Gastrocnemius medialis (tissue), 4 donors: Measurements from ENCODE around the gene NCK2. TPM values are rescaled to one million over a fixed set of nuclear protein-coding genes. Genes with fewer than 3 reads are reported as not detected.

ENCODE experiments used
- ATAC-seq, 2 donors: fragments of 150-250 bp; one replicate each; pipeline ENCODE4 v1.9.1; 2016
- DNase-seq, 2 donors: peaks; one replicate each; pipeline ENCODE4 v3.0.0-alpha.2; 2019
- H3K27ac ChIP-seq, 4 donors: fragments of 200-600 bp; sonication (generic); 1 replicate in 1 of 4; 2 replicates in 3 of 4; pipeline ENCODE4 v1.5.1; 2016 to 2018; ENCODE audit warnings: mild to moderate bottlenecking in 2 of 4, moderate library complexity in 1 of 4
- H3K27me3 ChIP-seq, 3 donors: fragments of 200-600 bp; sonication (generic) in 2 of 3; 1 replicate in 1 of 3; 2 replicates in 2 of 3; pipeline versions ENCODE4 v1.5.1 to v1.6.0; 2016 to 2019; ENCODE audit warnings: mild to moderate bottlenecking in 1 of 3, moderate library complexity in 1 of 3
- H3K36me3 ChIP-seq, 2 donors: fragments of 200-600 bp; sonication (generic) in 1 of 2; one replicate each; pipeline ENCODE4 v1.5.1; 2017 to 2018
- H3K4me1 ChIP-seq, 2 donors: fragments of 200-600 bp; sonication (generic) in 1 of 2; one replicate each; pipeline ENCODE4 v1.5.1; 2016 to 2017; ENCODE audit warnings: mild to moderate bottlenecking in 2 of 2
- H3K4me3 ChIP-seq, 4 donors: fragments of 200-600 bp; sonication (generic) in 3 of 4; 1 replicate in 1 of 4; 2 replicates in 3 of 4; pipeline ENCODE4 v1.5.1; 2016 to 2019; ENCODE audit warnings: mild to moderate bottlenecking in 2 of 4
- H3K9me3 ChIP-seq, 3 donors: fragments of 200-600 bp; sonication (generic) in 2 of 3; 1 replicate in 1 of 3; 2 replicates in 2 of 3; pipeline ENCODE4 v1.5.1; 2016 to 2019
- POLR2A ChIP-seq, 2 donors: fragments of 450-650 bp; IDR thresholded peaks; one replicate each; pipeline ENCODE4 v1.6.1; 2017; ENCODE audit warnings: antibody characterized with exemption in 2 of 2, mild to moderate bottlenecking in 2 of 2, moderate library complexity in 2 of 2
- in situ Hi-C, 4 donors: fragments of 200-750 bp; cut with MboI; loops; one replicate each; pipeline versions ENCODE4 v1.15.0 to v1.8.0; 2017; ENCODE audit warnings: low sequenced_read_pairs in 4 of 4
- intact Hi-C: fragments of 100-400 bp; cut with DNase I; formaldehyde crosslinking; loops from one replicate; pipeline ENCODE4 v1.15.1; 2023; ENCODE audit warnings: low total_unique reads
- total RNA-seq, 4 donors: library from RNA; depleted of rRNA; stranded (reverse); fragments of >200 nt; gene quantifications; one replicate each; pipeline versions ENCODE4 v1.1.0 to v1.2.3, GENCODE V29; 2016
- TF ChIP-seq, protein P1 (sequence below), 5 experiments: fragments of 450-650 bp in 3 of 5; fragments of 200-600 bp in 2 of 5; sonication (generic) in 2 of 5; IDR thresholded peaks in 4 of 5; conservative IDR thresholded peaks in 1 of 5; 1 replicate in 4 of 5; 2 replicates in 1 of 5; pipeline ENCODE4 v1.5.1; 2016 to 2019; ENCODE audit warnings: antibody characterized with exemption in 5 of 5, mild to moderate bottlenecking in 3 of 5, moderate library complexity in 3 of 5

NCK2 gene
- total RNA-seq, 4 donors from 2014 or later = 46.7 to 86.1 (median 57.9) TPM

GRCh38 chr2:105847056-105847455 lies 102.3 kb downstream of the NCK2 start:
- Histone ChIP-seq H3K4me3 (no peak overlapping the region), H3K27me3 (no peaks in the 10 kb centered on the region), H3K27ac (no peak overlapping the region), H3K4me1 (peaks cover 0 to 10% of the 10 kb centered on the region in 2 donors), H3K36me3 (no peaks in the 10 kb centered on the region), H3K9me3 (no peaks in the 10 kb centered on the region)
- no peak for TF ChIP-seq POLR2A (IDR thresholded peaks at IDR 0.05)
- TF ChIP-seq, protein P1, sequence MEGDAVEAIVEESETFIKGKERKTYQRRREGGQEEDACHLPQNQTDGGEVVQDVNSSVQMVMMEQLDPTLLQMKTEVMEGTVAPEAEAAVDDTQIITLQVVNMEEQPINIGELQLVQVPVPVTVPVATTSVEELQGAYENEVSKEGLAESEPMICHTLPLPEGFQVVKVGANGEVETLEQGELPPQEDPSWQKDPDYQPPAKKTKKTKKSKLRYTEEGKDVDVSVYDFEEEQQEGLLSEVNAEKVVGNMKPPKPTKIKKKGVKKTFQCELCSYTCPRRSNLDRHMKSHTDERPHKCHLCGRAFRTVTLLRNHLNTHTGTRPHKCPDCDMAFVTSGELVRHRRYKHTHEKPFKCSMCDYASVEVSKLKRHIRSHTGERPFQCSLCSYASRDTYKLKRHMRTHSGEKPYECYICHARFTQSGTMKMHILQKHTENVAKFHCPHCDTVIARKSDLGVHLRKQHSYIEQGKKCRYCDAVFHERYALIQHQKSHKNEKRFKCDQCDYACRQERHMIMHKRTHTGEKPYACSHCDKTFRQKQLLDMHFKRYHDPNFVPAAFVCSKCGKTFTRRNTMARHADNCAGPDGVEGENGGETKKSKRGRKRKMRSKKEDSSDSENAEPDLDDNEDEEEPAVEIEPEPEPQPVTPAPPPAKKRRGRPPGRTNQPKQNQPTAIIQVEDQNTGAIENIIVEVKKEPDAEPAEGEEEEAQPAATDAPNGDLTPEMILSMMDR (IDR thresholded peaks at IDR 0.05 in 4 of 5, conservative IDR thresholded peaks at IDR 0.05 in 1 of 5) = no peak
- no peak for ATAC-seq
- no peak for DNase-seq
- intact Hi-C loops (no loop called here), in situ Hi-C loops (no loop called here)

DNA sequence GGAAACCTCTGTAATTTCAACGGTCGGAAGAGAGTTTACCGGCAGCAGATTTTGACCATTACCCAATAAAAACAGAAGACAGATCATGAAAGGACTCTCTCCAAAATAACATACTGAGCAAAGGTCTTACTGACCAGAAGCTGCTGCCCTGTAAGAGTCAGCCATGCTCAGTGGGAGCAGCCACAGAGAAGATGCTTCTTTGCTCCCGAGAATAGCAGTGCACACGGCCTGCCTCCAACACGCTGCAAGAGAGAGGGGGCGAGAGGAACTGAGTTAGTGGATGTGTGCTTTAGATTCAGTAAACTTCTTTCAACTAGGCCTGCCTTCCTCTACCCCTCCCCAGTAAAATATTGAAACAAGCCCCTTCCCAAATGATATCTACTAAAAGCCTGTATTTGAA lies 103.7 kb downstream of the NCK2 start:
- ATAC-seq = no peak
- Histone ChIP-seq H3K4me3 (no peak overlapping the region), H3K27ac (no peak overlapping the region), H3K4me1 (peaks cover 1 to 9% of the 10 kb centered on the region in 2 donors), H3K27me3 (no peaks in the 10 kb centered on the region), H3K36me3 (no peaks in the 10 kb centered on the region), H3K9me3 (no peaks in the 10 kb centered on the region)
- intact Hi-C loops = no loop called here
- in situ Hi-C loops = no loop called here
- TF ChIP-seq POLR2A (IDR thresholded peaks at IDR 0.05) = no peak
- TF ChIP-seq, protein P1 (IDR thresholded peaks at IDR 0.05 in 4 of 5, conservative IDR thresholded peaks at IDR 0.05 in 1 of 5) = no peak
- DNase-seq = no peak

GRCh38 chr2:105849431-105850179 lies 104.9 kb downstream of the NCK2 start:
- TF ChIP-seq, protein P1 (IDR thresholded peaks at IDR 0.05 in 4 of 5, conservative IDR thresholded peaks at IDR 0.05 in 1 of 5) = no peak
- no peak for TF ChIP-seq POLR2A (IDR thresholded peaks at IDR 0.05)
- H3K27ac ChIP-seq = no peak overlapping the region
- H3K9me3 ChIP-seq = no peaks in the 10 kb centered on the region
- in situ Hi-C loops (no loop called here), intact Hi-C loops (no loop called here)
- H3K36me3 ChIP-seq = no peaks in the 10 kb centered on the region
- H3K4me3 ChIP-seq = no peak overlapping the region
- peaks cover 4 to 13% of the 10 kb centered on the region in 2 donors for H3K4me1 ChIP-seq
- no peaks in the 10 kb centered on the region for H3K27me3 ChIP-seq
- no peak for DNase-seq
- no peak for ATAC-seq

DNA sequence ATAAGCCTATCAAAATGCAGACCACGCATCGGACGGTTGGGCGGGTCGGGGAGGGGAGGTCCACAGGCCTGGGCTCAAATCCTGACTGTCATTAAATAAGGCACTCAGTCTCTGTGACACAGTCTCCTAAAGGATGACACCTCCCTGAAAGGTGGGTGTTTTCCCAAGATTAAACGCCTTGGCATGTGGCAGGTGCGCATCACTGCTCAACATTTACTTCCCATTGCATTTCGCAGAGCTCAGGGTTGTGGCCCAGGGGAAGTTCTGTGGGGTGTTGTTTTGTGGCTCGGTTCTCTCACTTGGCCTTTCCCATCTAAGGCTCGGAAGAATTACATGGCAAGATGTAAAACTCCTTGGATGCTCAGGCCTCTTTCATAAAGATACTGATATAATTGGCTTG lies 107.4 kb downstream of the NCK2 start:
- TF ChIP-seq, protein P1 (IDR thresholded peaks at IDR 0.05 in 4 of 5, conservative IDR thresholded peaks at IDR 0.05 in 1 of 5) = no peak
- TF ChIP-seq POLR2A (IDR thresholded peaks at IDR 0.05) = no peak
- no peaks in the 10 kb centered on the region for H3K27me3 ChIP-seq
- H3K4me3 ChIP-seq = no peak overlapping the region
- ATAC-seq (no peak), DNase-seq (no peak)
- peaks cover 0 to 6% of the 10 kb centered on the region in 2 donors for H3K36me3 ChIP-seq
- peaks cover 4 to 24% of the 10 kb centered on the region in 2 donors for H3K4me1 ChIP-seq
- H3K27ac ChIP-seq = no peak overlapping the region
- H3K9me3 ChIP-seq = no peaks in the 10 kb centered on the region
- intact Hi-C loops (no loop called here), in situ Hi-C loops (no loop called here)
